ENCODE results near the gene MRE11.

GRCh38 chr11:94528551-94528950, 34.9 kb upstream of the MRE11 start:
- TF ChIP-seq CTCF (IDR thresholded peaks at IDR 0.05; ENCODE audit: low read depth, low read length, poor library complexity, severe bottlenecking): no peak
- TF ChIP-seq EZH2phosphoT487 (IDR thresholded peaks at IDR 0.05; ENCODE audit: borderline replicate concordance, low read length): no peak
